Renal pelvis (tissue), 4 donors: ENCODE data around the gene CIB1. TPM values are rescaled to one million over a fixed set of nuclear protein-coding genes. Genes with fewer than 3 reads are reported as not detected.

ENCODE experiments used
- DNase-seq: peaks from one replicate; pipeline ENCODE4 v3.0.0-alpha.2; 2013
- polyA plus RNA-seq, 3 donors: library from polyadenylated mRNA; unstranded; fragments of 120-200 nt; gene quantifications; one replicate each; pipeline ENCODE4 v1.2.1, GENCODE V29; 2013; ENCODE audit not compliant: insufficient read length in 3 of 3

The CIB1 gene
- polyA plus RNA-seq, 3 donors = 55.7 to 63.4 (median 63.0) TPM

- DNase-seq = no peak
These were observed 15.1 kb upstream of the CIB1 start for GRCh38 chr15:90248789-90249202.

- DNase-seq = no peak
These were observed 10.3 kb upstream of the CIB1 start for GRCh38 chr15:90243943-90244639.

GRCh38 chr15:90241343-90242192 is 7.8 kb upstream of the CIB1 start:
- DNase-seq = no peak

- no peak for DNase-seq
These were observed 7.1 kb upstream of the CIB1 start for GRCh38 chr15:90240856-90241255.

- DNase-seq = no peak
These were observed 5.6 kb upstream of the CIB1 start for GRCh38 chr15:90239371-90239770.

- DNase-seq = no peak
These were observed 601 bp upstream of the CIB1 start, which contains the start of gene GDPGP1 for GRCh38 chr15:90234096-90234988. Gene GDPGP1, plus strand, starts transcription at chr15:90234209. Its CDS starts 6,700 bp downstream, at chr15:90240909.

- DNase-seq = no peak
These were observed 777 bp downstream of the CIB1 start for GRCh38 chr15:90232941-90233386.

GRCh38 chr15:90232196-90232595 is 1.5 kb downstream of the CIB1 start:
- no peak for DNase-seq

- DNase-seq = no peak
These were observed 2.4 kb downstream of the CIB1 start for GRCh38 chr15:90231028-90232017.

- no peak for DNase-seq
These were observed 3.1 kb downstream of the CIB1 start for GRCh38 chr15:90230610-90231009.

GRCh38 chr15:90230071-90230494 is 3.7 kb downstream of the CIB1 start:
- DNase-seq = no peak

GRCh38 chr15:90228960-90229359 is 4.8 kb downstream of the CIB1 start:
- DNase-seq = no peak

- DNase-seq = no peak
These were observed 5.6 kb downstream of the CIB1 start for GRCh38 chr15:90227816-90228772.

GRCh38 chr15:90227336-90227735 is 6.4 kb downstream of the CIB1 start:
- DNase-seq = no peak

- DNase-seq = no peak
These were observed 8.1 kb downstream of the CIB1 start for GRCh38 chr15:90225504-90226234.

GRCh38 chr15:90225047-90225446 is 8.7 kb downstream of the CIB1 start:
- DNase-seq = no peak

- DNase-seq = no peak
These were observed 10.1 kb downstream of the CIB1 start for GRCh38 chr15:90223441-90224165.

GRCh38 chr15:90222547-90222946 is 11.2 kb downstream of the CIB1 start:
- DNase-seq = no peak
